ENCODE results near the gene MACROD2.

- TF ChIP-seq CTCF (IDR thresholded peaks at IDR 0.05) (no peak), POLR2A (IDR thresholded peaks at IDR 0.05) (no peak)
Measured at GRCh38 chr20:15292405-15292804, 1297.1 kb downstream of the MACROD2 start.

Measured in uterus (tissue), 2 donors.